ENCODE measurements around the gene CDH13.

The CDH13 gene

DNA sequence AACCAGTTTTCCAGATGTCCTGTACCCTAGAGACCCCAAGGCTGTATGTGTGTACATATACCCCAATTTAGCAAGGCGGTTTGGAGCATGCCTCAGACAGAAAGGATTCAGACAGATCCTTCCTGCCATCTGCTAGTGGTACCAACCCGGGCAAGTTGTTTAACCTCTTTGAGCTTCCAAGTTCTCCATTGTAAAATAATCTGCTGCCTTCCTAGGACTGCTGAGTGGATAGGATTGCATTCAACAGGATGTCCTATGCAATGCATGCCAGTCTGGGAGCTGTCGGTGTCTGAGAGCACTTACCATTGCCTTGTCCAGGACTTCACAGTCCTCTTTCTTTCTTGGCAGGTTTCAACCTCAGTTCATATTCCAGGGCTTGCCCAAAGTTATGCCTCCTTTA is 1.9 kb downstream of the CDH13 start:
- no peak for DNase-seq

DNA sequence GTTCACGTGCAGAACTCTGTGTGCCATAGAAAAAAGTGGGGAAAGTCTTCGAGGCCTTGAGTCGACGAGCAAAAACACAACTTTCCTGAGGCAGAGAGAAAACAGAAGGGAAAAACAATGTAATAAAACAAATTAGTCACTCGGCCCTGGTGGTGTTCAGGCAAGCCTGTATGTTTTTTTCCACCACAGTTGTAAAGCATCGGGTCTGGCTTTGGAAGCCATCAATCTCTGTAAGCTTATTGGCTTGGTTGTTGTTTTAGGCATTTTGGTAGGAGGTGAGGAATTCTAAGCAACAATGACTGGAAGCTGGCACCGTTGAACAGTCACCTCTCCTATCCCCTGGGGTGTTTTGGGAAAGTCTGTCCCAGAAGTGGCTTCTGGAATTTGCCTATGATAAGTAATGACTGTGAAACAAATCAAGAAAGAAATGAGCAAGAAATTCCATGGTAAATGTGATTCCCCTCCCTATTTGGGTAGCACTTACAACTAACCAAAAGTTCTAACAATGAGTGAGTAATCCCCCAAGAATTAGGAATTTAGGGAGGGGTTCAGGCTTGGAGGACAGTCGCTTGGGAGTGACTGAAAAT is 2.8 kb downstream of the CDH13 start:
- no peak for DNase-seq

DNA sequence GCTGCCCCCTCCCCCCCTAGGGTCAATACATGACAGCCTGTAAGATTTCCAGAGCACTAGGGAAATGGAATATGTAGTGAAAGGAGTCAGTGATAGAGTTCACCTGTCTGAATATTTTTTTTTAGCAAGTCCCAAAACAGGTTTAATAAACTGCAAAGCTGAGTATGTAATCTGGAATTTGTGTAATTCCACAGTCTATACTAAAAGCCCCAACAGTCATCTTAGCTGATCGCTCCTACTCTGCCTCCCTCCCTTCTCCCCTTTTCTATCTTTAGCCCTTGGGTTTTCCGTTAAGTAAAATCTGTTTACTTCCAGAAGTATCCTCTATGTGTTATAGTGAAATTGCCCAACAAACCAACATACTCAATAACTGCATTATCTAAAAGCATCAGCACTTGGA is 3.5 kb downstream of the CDH13 start:
- no peak for DNase-seq

DNA sequence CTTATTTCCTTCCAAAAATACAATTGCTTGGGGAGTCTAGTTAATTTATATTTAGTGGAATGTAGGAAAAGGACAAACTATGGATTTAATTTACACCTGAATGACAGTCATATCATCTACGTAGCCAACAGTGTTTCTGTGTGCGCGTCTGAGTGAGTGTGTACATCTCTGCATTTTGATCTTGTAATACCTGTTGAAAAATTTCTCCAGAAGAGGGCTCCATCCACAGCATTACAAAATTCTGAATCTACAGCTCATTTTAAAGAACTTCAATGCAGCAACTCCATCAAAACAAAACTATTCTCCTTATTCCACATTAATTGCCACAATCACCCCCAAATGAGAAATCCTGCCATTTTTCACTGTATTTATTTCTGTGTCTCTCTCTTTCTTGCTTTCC is 3.9 kb downstream of the CDH13 start:
- DNase-seq, result no peak

DNA sequence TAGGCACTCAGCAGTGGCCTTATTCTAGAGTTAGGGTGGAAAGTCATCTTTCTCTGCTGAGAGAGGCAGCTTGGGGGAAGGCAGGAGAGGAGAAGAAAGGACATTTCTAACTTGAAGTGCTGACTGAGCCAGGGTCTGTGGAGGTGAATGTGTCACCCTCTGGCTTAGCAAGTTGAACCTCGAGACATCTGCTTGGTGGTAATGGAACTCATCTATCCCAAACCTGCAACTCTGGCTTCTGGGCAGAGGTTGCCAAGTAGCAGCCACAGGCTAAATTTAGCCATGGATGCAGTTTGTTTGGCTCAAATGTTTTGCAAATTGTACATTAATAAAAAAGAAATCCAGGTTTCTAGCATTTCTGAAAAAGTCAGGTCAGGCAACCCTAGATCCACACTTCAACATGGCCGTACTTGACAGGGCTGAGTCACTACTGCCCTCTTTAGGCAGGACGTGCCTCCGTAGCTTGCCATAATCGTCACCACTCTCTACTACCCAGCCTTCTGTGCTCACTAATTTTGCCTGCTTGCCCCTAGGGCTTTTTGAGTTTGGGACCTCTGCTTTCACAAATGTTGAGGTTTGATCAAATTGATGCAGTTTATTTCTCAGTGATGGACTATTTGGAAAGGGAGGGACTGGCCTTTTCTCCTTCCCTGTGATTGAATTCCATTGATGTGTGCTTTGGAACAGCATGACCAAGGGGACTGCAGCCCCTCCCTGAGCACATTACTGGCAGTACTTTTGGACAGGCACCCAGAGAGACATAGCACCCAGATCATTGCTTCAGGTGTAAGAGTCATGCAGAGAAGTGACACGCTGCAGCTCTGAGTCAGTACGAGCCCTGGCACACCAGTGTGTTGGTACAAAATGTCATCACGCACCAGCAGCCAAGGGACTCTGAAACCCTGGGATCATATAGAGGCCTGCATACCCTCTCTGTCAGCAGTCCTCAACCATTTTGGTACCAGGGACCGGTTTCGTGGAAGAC is 5.2 kb downstream of the CDH13 start:
- no peak for DNase-seq

DNA sequence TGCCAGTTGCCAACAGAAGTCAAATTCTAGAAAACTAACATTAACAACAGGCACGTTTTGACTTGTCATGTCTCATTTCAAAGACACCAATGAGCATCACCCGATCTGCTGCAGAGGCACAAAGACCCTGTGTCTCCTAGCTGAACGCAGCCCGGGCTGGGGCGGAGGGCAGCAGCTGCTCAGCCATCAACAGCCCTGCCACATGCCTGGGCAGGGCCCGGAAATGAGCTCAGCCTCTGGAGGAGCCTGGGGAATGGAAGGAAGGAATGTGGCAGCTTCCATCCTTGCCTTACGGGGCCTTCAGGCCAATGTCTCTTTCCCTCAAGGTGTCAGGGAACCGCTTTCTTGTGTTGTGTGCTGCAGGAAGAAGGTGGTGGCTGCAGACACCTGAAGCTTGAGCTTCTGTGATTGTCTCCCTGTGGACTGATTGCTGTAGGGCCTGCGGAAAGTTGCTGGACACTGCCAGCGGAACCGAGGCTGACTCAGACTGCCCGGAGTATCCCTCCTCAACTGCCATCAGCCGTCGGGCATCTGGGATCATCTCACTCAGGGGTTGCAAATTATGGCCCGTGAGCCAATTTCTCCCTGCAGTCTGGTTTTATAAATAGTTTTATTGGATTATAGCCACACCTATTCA is 7.3 kb downstream of the CDH13 start:
- no peak for DNase-seq

DNA sequence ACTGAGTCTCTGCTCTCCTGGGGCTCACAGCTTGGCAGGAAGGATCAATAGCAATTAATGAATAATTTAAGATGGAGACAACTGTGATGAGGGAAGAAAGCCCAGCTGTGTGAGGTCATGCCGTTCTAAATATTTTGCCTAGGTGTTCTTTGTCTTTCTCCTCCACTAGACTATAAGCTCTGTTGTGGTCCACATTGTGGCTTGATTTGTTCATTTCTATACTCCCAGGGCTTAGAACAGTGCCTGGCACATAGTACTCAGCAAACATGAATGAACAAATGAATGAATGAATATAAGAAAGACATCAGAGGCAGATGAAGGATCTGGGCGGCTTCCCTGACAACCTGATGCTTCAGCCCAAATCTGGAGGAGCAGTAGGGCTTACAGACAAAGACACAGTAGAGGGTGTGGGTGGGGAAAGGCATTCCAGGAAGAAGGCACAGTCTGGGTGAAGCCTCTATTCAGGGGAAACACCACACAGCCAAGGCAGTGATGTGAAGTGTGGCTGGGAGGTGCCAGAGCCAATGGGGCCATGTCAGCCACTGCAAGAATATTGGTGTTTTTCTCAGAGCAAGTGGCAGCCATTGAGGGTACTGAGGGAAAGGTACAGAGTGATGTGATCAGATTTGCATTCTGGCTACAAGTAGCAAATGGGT is 8.3 kb downstream of the CDH13 start:
- DNase-seq, result no peak

DNA sequence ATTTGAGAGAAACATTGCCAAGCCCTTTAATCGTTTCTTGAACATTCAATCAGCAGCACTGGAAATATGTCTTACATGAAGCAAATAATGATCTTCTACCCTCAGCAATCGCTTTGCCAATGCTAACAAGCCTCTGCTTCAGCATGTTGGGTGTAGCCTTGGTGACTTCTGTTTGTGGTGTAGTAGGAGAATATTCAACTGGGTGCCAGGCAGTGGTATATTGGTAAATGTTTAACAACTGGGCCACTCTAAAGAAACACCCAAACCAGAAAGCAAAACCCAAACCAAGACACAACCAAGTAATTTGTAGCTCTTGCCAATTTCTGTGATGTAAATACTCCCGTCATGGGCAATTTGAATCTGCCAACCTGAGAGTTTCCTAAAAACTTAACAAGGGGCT is 9.7 kb downstream of the CDH13 start:
- DNase-seq, result no peak

DNA sequence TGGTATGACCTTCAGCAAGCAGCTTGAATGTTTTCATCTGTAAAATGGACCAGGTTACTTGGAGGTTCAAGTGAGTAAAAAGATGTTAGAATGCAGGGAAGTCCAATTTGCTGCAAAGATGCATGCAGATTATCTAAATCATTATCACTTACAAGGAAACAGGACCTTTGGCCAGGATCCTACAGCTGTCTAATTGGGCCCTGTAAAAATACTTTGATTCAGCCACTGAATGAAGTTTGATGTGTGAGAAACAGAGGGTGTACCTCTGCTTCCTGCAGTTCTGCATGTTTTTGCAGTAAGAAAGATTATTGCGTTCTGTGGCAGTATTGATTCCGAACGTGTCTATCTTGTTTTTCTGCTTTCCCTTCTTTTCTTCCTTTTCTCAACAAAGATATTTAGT is 10.2 kb downstream of the CDH13 start:
- DNase-seq, result no peak

DNA sequence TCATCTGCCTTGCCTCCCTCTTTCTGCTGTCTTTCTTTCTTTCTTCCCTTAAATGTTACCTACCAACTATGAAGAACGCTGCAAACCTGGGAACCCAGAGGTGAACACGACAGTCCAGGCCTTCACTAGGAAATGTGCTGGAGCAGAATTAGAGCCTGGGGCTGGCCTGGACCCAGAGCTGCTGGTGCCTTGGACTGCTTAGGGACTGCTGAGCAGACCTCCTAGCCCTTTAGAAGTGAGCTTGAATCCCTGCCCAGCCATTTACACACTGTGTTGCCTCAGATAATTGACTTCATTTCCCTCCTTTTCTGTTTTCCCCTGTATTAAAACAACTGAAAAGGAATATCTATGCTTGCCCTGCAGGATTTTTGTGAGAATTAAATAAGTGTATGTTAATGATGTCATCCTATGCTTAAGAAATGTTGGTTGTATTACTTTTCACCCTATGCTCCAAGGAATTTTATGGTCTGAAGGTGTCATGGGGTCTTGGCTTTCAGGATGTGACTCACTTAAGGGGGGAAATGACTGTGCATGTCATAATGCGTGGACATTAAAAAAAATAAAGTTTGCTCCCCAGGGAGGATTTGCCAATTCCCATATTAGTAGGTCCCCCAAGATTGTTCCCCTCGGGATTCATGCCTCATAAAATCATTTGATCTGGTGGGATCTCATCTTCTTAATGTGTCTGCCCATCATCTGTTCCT is 11.5 kb downstream of the CDH13 start:
- DNase-seq, result no peak

DNA sequence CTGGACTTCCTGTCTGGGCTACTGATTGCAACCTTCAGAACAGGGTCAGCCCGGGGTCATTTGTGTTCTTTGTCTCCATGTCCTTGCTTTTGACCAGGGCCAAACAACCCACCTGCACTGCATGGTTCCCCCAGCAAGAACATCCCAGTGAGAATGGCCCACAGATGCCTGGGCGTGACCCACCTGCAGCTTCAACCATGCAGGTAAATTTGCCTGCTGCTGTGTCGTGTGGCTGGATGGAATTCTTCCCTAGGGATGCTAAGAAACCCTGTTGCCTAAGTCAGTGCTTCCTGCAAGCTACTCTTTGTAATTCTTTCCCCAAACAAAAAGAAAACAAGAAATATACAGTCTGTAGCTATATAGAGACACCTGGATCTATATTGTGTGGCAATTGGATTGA is 12.5 kb downstream of the CDH13 start:
- DNase-seq, result no peak

DNA sequence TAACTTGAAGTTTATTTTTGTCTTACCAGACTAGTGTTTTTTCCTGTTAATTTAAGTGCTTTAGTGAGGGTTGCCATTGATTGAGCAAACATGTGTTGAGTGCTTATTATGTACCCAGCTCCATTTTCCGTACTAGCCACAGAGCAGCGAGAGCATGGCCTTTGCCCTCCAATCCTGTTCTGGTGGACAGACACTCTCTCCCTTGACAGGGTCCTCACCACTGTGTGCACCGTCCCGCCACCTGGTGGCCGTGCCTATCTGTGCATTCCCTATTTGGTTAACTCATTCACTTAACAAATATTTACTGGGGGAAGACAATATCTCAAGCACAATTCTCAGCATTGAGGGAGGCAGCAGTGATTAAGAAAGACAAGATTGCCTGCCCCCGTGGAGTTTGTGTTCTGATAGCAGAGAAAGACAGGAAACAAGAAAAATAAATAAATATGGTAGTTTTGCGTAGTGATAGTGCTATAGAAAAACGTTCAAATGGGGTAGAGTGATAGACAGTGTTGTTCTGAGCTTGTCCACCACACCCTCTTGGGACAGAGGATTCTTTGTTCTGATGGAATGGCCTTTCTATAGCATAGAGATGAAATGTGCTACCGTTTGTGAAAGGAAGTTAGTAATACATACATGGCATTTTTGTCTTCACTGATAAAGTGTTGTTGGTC is 13.0 kb downstream of the CDH13 start:
- peak; percentile 62 for DNase-seq

DNA sequence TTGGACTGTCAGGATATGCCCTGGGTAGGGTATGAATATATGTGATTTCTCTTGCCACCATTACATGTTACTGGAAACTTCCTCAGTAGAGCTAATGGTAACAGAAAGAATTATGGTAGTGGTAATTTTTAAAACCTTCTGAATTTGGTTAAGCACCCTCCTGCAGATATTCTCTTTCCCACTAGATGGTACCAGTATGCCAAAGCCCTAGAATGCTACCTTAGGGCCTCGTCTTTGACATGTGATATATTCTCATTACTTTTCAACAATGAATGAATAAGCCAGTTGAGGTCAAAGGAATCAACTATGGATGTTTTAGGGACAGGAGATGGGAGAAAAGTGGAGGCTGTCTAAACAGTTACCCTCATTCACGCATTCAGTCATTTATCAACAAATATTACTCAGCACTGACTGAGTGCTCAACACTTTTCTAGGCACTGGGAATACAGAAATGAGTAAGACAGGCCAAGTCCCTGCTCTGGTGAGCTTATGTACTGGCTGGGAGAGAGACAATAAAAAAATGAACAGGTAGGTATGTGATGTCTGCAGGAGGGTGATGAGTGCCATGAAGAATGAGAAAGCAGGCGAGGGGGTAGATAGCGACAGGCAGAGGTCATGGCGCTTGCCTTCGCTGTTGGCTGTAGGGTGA is 14.7 kb downstream of the CDH13 start:
- DNase-seq, result no peak

DNA sequence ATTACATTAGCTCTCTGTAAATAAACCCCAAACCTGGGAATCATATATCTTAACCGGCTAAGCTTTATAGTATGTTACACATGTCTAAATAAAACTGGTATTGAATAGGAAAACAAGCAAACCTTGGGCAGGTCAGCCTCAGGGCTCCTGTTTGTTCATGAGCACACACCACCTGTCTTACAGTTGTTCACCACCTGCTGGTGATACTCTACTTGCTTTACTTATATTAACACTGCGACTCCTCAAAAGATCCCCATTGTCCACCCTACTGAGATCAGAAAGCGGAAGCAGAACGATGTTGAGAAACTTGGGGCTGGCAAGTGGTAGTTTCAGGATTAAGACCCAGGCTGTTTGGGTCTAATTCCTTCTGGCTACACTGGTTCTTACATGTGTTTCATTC is 16.4 kb downstream of the CDH13 start:
- DNase-seq, result no peak

DNA sequence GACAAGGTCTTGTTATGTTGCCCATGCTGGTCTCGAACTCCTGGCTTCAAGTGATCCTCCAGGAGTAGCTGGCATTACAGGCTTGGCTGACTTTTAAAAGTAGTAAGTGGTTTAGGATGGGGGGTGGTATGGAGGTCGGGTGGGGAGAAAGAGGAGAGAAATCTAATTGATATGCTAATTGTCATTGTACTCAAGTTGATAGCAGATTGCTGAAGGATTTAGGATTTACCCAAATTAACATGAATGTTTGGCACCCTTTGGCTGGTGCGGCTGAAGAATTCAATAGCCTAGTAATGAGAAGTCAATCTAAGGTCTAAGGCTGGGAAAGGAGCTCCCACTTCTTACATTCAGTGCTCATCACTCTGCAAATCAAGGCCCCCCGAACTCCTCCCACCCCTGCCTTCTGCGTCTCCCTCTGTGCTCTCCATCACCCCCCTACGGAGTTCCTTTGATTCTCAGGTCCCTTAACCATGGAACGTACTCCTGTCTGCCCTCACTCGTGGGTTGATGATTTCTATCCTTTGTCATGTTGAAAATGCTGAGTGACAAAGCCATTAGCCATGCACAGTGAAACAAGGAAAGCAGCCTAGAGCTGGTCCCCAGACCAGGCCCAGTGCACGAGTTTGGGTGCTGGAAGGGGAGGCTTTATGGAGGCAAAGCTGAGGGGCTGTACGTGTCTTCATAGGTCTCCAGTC is 17.3 kb downstream of the CDH13 start:
- no peak for DNase-seq

DNA sequence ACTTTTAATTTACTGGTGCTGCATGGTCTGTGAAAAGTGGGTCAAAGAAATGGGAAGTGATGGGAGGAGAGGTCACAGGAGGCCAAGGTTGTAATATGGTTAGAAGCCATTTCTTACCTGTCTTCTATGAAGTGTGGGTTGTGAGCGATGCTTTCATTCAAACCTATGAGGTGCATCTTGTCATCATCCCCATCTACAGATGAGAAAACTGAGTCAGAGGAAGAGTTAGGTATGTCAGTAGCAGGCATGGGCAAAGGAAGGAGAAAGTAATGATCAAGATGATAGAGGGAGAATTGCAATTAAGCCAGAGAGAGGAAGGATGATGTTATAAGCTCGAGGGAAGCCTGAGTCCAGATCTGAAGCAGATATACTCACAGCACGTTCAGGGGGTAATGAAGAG is 19.7 kb downstream of the CDH13 start:
- no peak for DNase-seq

DNA sequence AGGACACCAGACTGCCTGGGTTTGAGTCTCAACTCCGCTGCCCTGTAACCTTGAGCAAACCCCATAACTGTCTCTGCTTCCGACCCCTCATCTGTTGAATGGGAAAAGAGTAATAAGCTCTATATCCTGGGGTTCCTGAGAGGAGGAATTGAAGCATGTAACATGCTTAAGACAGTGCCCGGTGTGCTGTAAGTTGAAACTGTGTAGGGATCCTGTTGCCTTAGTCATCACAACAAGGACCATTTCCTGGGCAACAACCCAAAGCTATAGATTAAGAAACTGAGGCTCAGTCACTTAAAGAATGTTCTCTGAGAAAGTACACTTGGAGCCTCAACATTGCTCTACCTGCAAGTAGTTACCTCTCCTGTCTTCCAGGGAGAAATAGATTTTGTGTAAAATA is 23.0 kb downstream of the CDH13 start:
- DNase-seq, result no peak

DNA sequence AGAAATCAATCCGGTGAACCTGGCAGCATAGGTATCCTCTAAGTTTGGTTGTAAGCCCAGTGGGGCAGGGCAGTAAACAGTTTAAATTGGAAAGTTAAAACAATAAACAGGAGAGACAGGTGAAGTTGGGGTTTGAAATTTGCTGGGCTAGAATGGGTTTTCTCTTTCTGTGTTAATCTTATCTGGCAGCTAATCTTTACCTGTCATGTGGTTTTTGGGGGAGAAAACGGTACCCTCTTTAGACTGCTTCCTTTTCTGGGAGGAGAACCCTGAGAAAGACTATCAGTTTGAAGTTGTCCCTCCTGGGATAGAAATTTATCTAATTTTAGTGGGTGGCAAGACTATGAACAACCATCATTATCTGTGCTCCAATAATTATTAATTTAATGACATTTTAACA is 24.0 kb downstream of the CDH13 start:
- DNase-seq, result no peak

DNA sequence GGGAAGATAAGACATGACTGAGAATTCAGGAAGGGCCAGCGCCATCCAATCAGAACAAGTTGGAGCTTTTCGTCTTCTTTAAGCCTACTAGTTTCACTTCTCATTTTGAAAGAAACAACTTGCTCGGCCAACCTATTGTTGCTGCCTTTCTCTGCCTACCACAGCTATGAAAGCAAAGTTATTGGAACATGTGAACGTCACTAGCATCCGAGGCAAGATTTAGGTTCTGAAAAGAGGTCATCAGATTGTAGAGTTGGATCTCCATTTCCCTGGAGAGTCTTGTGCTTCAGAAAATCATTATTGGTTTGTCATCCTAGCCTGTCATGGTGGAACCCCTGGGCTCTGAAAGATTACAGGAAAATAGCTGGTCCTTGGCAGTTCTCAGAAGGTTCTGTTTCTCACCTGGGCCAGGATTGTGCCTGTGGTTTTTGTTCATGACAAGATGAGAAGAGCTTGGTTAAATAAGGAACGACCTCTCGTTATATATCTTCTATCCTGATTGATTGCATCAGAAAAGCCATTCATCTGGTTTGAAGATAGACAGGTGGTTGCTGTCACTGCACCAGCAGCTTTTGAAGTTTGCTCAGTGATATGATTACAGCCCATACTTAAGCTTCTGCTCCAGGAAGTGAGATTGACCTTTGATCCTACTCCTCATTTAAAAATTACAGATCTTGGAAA is 25.3 kb downstream of the CDH13 start:
- DNase-seq, result peak; percentile 17

DNA sequence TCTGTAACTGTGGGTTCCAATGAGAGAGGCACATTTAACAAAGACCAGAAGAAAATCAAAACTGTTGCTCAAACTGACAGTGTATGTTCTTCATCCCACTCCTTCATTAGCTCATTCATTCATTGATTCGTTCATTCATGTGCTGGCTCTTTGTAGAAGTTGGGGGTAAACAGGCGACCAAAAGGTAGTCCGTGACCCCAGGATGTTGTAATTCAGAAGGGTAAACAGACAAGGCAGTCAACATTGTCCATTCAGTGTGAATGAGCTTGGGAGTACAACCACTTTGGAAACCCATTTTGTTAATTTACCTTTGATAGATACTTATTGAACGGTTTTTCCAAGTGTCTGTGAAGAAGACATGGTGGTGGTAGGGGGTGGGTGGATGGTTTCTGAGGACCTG is 26.1 kb downstream of the CDH13 start:
- DNase-seq, result no peak

Data from CD4-positive, alpha-beta T cell treated with Interleukin-6 for 4 hours (primary cell).